HepG2 (cell line): ENCODE results near the gene DHX8. TPM values are rescaled to one million over a fixed set of nuclear protein-coding genes. Genes with fewer than 3 reads are reported as not detected.

Experiments used
- AHR ChIP-seq: IDR thresholded peaks from 2 replicates; pipeline ENCODE4 v1.6.1; 2018; ENCODE audit warnings: missing genetic modification reagents, missing compliant biosample characterization
- BORCS8-MEF2B ChIP-seq: sonication (generic); formaldehyde crosslinking; IDR thresholded peaks from 2 replicates; pipeline ENCODE4 v1.8.0; 2022; ENCODE audit warnings: mild to moderate bottlenecking, missing genetic modification reagents
- DR1 ChIP-seq: sonication (generic); formaldehyde crosslinking; IDR thresholded peaks from 2 replicates; pipeline ENCODE4 v1.8.0; 2021; ENCODE audit warnings: mild to moderate bottlenecking, missing genetic modification reagents, inconsistent platforms
- FOXK1 ChIP-seq: sonication (generic); formaldehyde crosslinking; IDR thresholded peaks from 2 replicates; pipeline ENCODE4 v1.4.0; 2020; ENCODE audit warnings: low read depth, missing genetic modification reagents, borderline replicate concordance
- KAT7 ChIP-seq: IDR thresholded peaks from 2 replicates; pipeline ENCODE4 v1.6.1; 2018; ENCODE audit warnings: borderline replicate concordance, missing compliant biosample characterization
- KLF13 ChIP-seq: sonication (generic); formaldehyde crosslinking; IDR thresholded peaks from 2 replicates; pipeline ENCODE4 v1.4.0; 2020; ENCODE audit warnings: mild to moderate bottlenecking, missing genetic modification reagents
- KLF9 ChIP-seq: IDR thresholded peaks from 2 replicates; pipeline ENCODE4 v1.6.1; 2016; ENCODE audit warnings: low read depth
- MBNL3 ChIP-seq: fragments of 250-450 bp; sonication (Bioruptor Pico); conservative IDR thresholded peaks from 2 replicates; pipeline ENCODE4 v1.8.0; 2022; ENCODE audit warnings: mild to moderate bottlenecking, inconsistent platforms
- NCOA1 ChIP-seq: sonication (generic); formaldehyde crosslinking; IDR thresholded peaks from 2 replicates; pipeline ENCODE4 v1.9.0; 2021; ENCODE audit warnings: missing genetic modification reagents
- NR1H2 ChIP-seq: sonication (generic); formaldehyde crosslinking; IDR thresholded peaks from 2 replicates; pipeline ENCODE4 v1.8.1; 2022; ENCODE audit warnings: low read depth, missing genetic modification reagents, borderline replicate concordance
- POGZ ChIP-seq: sonication (generic); formaldehyde crosslinking; IDR thresholded peaks from 2 replicates; pipeline ENCODE4 v1.4.0; 2020; ENCODE audit warnings: mild to moderate bottlenecking, missing genetic modification reagents
- SMAD3 ChIP-seq: sonication (generic); formaldehyde crosslinking; IDR thresholded peaks from 2 replicates; pipeline ENCODE4 v1.4.0; 2020; ENCODE audit warnings: missing genetic modification reagents
- SP2 ChIP-seq: sonication (generic); formaldehyde crosslinking; IDR thresholded peaks from 2 replicates; pipeline ENCODE4 v1.5.1; 2020; ENCODE audit warnings: mild to moderate bottlenecking, missing genetic modification reagents
- SSRP1 ChIP-seq: IDR thresholded peaks from 2 replicates; pipeline ENCODE4 v1.6.1; 2016; ENCODE audit warnings: control low read depth
- STAT5B ChIP-seq: sonication (generic); formaldehyde crosslinking; IDR thresholded peaks from 2 replicates; pipeline ENCODE4 v1.4.0; 2020; ENCODE audit warnings: missing genetic modification reagents
- TRIM24 ChIP-seq: sonication (generic); formaldehyde crosslinking; IDR thresholded peaks from 2 replicates; pipeline ENCODE4 v1.8.0; 2022; ENCODE audit warnings: mild to moderate bottlenecking, missing genetic modification reagents
- ZNF235 ChIP-seq: sonication (generic); formaldehyde crosslinking; IDR thresholded peaks from 2 replicates; pipeline ENCODE4 v1.8.1; 2023; ENCODE audit warnings: mild to moderate bottlenecking, missing genetic modification reagents, borderline replicate concordance
- ZNF414 ChIP-seq: sonication (generic); formaldehyde crosslinking; IDR thresholded peaks from 2 replicates; pipeline ENCODE4 v1.5.0; 2020; ENCODE audit warnings: missing genetic modification reagents
- ZNF607 ChIP-seq: sonication (generic); formaldehyde crosslinking; IDR thresholded peaks from 2 replicates; pipeline ENCODE4 v1.5.1; 2020; ENCODE audit warnings: missing genetic modification reagents, mild to moderate bottlenecking, borderline replicate concordance
- ZNF614 ChIP-seq: IDR thresholded peaks from 2 replicates; pipeline ENCODE4 v1.6.1; 2018; ENCODE audit warnings: missing biosample characterization, missing genetic modification reagents, inconsistent platforms, borderline replicate concordance
- ZNF619 ChIP-seq: sonication (generic); formaldehyde crosslinking; IDR thresholded peaks from 2 replicates; pipeline ENCODE4 v1.4.0; 2020; ENCODE audit warnings: mild to moderate bottlenecking, missing genetic modification reagents
- ZNF737 ChIP-seq: sonication (generic); formaldehyde crosslinking; IDR thresholded peaks from 2 replicates; pipeline ENCODE4 v1.5.0; 2020; ENCODE audit warnings: missing genetic modification reagents, mild to moderate bottlenecking, borderline replicate concordance
- ZNF788 ChIP-seq: sonication (generic); formaldehyde crosslinking; IDR thresholded peaks from 2 replicates; pipeline ENCODE4 v1.5.0; 2020; ENCODE audit warnings: mild to moderate bottlenecking, missing genetic modification reagents, borderline replicate concordance
- ZSCAN9 ChIP-seq: IDR thresholded peaks from 2 replicates; pipeline ENCODE4 v1.6.1; 2016; ENCODE audit warnings: borderline replicate concordance
- polyA plus RNA-seq, 8 experiments: library from polyadenylated mRNA; depleted of rRNA in 3 of 8; stranded (reverse) in 7 of 8; unstranded in 1 of 8; fragments of >200 nt; fragmentation: Illumina TruSeq in 4 of 8; extraction: Trizol in 4 of 8; gene quantifications; 2 replicates each; pipeline versions ENCODE4 v1.2.1 to v1.2.3, GENCODE V29; 2011 to 2016; ENCODE audit warnings: low read depth in 4 of 8, missing spikeins in 1 of 8, mixed read lengths in 1 of 8; ENCODE audit not compliant: insufficient read depth in 1 of 8
- total RNA-seq, 5 experiments: library from RNA; depleted of rRNA; stranded (reverse); fragments of >200 nt; fragmentation: Illumina TruSeq; extraction: Trizol; gene quantifications; 2 replicates each; pipeline ENCODE4 v1.2.3, GENCODE V29; 2016; ENCODE audit warnings: low read depth in 1 of 5
- TF ChIP-seq, protein P1 (sequence below): sonication (generic); formaldehyde crosslinking; IDR thresholded peaks from 2 replicates; pipeline ENCODE4 v1.4.0; 2020; ENCODE audit warnings: missing genetic modification reagents
- TF ChIP-seq, protein P2 (sequence below): sonication (generic); formaldehyde crosslinking; IDR thresholded peaks from 2 replicates; pipeline ENCODE4 v1.4.0; 2020; ENCODE audit warnings: missing genetic modification reagents, borderline replicate concordance
- TF ChIP-seq, protein P3 (sequence below): sonication (generic); formaldehyde crosslinking; IDR thresholded peaks from 2 replicates; pipeline ENCODE4 v1.5.0; 2020; ENCODE audit warnings: mild to moderate bottlenecking, low read depth, missing genetic modification reagents, borderline replicate concordance

DHX8 gene
- total and polyA plus RNA-seq, 2 of the 13 experiments (the other 11 are each of a cell fraction or from before 2014, with no cell fraction given), result 24.8 to 48.9 TPM

- TF ChIP-seq ZNF414 (CRISPR knock-in tag), result no peak
- TF ChIP-seq NR1H2 (CRISPR knock-in tag), result no peak
- TF ChIP-seq MBNL3 (CRISPR knock-in tag), result no peak
- TF ChIP-seq DR1, result peak; percentile 48; the same call in 1 of the 2 replicates
- TF ChIP-seq, protein P1, sequence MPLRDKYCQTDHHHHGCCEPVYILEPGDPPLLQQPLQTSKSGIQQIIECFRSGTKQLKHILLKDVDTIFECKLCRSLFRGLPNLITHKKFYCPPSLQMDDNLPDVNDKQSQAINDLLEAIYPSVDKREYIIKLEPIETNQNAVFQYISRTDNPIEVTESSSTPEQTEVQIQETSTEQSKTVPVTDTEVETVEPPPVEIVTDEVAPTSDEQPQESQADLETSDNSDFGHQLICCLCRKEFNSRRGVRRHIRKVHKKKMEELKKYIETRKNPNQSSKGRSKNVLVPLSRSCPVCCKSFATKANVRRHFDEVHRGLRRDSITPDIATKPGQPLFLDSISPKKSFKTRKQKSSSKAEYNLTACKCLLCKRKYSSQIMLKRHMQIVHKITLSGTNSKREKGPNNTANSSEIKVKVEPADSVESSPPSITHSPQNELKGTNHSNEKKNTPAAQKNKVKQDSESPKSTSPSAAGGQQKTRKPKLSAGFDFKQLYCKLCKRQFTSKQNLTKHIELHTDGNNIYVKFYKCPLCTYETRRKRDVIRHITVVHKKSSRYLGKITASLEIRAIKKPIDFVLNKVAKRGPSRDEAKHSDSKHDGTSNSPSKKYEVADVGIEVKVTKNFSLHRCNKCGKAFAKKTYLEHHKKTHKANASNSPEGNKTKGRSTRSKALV, result no peak
- no peak for TF ChIP-seq KLF13 (CRISPR knock-in tag)
- no peak for TF ChIP-seq NCOA1
- no peak for TF ChIP-seq SSRP1 (CRISPR knock-in tag)
- TF ChIP-seq, protein P2, sequence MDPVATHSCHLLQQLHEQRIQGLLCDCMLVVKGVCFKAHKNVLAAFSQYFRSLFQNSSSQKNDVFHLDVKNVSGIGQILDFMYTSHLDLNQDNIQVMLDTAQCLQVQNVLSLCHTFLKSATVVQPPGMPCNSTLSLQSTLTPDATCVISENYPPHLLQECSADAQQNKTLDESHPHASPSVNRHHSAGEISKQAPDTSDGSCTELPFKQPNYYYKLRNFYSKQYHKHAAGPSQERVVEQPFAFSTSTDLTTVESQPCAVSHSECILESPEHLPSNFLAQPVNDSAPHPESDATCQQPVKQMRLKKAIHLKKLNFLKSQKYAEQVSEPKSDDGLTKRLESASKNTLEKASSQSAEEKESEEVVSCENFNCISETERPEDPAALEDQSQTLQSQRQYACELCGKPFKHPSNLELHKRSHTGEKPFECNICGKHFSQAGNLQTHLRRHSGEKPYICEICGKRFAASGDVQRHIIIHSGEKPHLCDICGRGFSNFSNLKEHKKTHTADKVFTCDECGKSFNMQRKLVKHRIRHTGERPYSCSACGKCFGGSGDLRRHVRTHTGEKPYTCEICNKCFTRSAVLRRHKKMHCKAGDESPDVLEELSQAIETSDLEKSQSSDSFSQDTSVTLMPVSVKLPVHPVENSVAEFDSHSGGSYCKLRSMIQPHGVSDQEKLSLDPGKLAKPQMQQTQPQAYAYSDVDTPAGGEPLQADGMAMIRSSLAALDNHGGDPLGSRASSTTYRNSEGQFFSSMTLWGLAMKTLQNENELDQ, result no peak
- peak; percentile 63; the same call in 1 of the 2 replicates for TF ChIP-seq FOXK1 (CRISPR knock-in tag)
- TF ChIP-seq KLF9 (CRISPR knock-in tag), result no peak; the same call in 1 of the 2 replicates
- TF ChIP-seq SP2, result no peak
- no peak for TF ChIP-seq ZNF607 (CRISPR knock-in tag)
- TF ChIP-seq SMAD3 (CRISPR knock-in tag), result 0 out of 2 replicates have a peak, but pooled peaks have one; percentile 36
- TF ChIP-seq AHR (CRISPR knock-in tag), result 0 out of 2 replicates have a peak, but pooled peaks have one; percentile 20
- TF ChIP-seq TRIM24 (CRISPR knock-in tag), result no peak
- no peak for TF ChIP-seq STAT5B (CRISPR knock-in tag)
- no peak for TF ChIP-seq ZNF235 (CRISPR knock-in tag)
- no peak for TF ChIP-seq ZNF737 (CRISPR knock-in tag)
- TF ChIP-seq ZNF614 (CRISPR knock-in tag), result no peak
- TF ChIP-seq KAT7 (CRISPR knock-in tag), result no peak; the same call in 1 of the 2 replicates
- TF ChIP-seq, protein P3, sequence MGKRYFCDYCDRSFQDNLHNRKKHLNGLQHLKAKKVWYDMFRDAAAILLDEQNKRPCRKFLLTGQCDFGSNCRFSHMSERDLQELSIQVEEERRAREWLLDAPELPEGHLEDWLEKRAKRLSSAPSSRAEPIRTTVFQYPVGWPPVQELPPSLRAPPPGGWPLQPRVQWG (CRISPR knock-in tag), result no peak
- no peak for TF ChIP-seq ZNF619 (CRISPR knock-in tag)
- TF ChIP-seq ZNF788, result peak; percentile 76; the same call in 1 of the 2 replicates
- no peak for TF ChIP-seq ZSCAN9 (CRISPR knock-in tag)
- peak; percentile 45; the same call in 1 of the 2 replicates for TF ChIP-seq POGZ (CRISPR knock-in tag)
- no peak; the same call in 1 of the 2 replicates for TF ChIP-seq BORCS8-MEF2B (CRISPR knock-in tag)
Measured at GRCh38 chr17:43528319-43528987, 44.7 kb downstream of the DHX8 start (continued).
